Activated T-cell treated with anti-CD3 and anti-CD28 coated beads, Interleukin-2, amount 50 U/mL, for 72 hours (primary cell): Measurements from ENCODE around the gene GALNT2. TPM values are rescaled to one million over a fixed set of nuclear protein-coding genes. Genes with fewer than 3 reads are reported as not detected.

Experiments used
- ATAC-seq, 2 donors: fragments of 150-1000 bp; cut with Tn5 transposase; replicated peaks in 1 of 2; 2 replicates each; pipeline ENCODE4 v1.10.0; 2021; ENCODE audit warnings: moderate library complexity in 2 of 2, mild to moderate bottlenecking in 1 of 2
- DNase-seq, 2 donors: peaks; one replicate each; pipeline ENCODE4 v3.0.0; 2021 to 2022; ENCODE audit warnings: mixed read lengths in 1 of 2
- H3K27ac Mint-ChIP-seq: one replicate; pipeline ENCODE4 v1.8.0; 2022; ENCODE audit warnings: mild to moderate bottlenecking, moderate library complexity, mixed read lengths
- H3K27me3 Mint-ChIP-seq: one replicate; pipeline ENCODE4 v1.8.0; 2022; ENCODE audit warnings: low read depth, mixed read lengths
- H3K36me3 Mint-ChIP-seq, 2 donors: one replicate each; pipeline ENCODE4 v1.8.0; 2022; ENCODE audit warnings: mixed read lengths in 2 of 2, mild to moderate bottlenecking in 1 of 2; ENCODE audit not compliant: insufficient read depth in 2 of 2
- H3K4me1 Mint-ChIP-seq: one replicate; pipeline ENCODE4 v1.8.0; 2022; ENCODE audit warnings: low read depth, mixed read lengths
- H3K4me3 Mint-ChIP-seq, 2 donors: one replicate each; pipeline ENCODE4 v1.8.0; 2022; ENCODE audit warnings: mild to moderate bottlenecking in 2 of 2, mixed read lengths in 2 of 2, moderate library complexity in 2 of 2
- H3K9me3 Mint-ChIP-seq, 2 donors: one replicate each; pipeline ENCODE4 v1.8.0; 2022; ENCODE audit warnings: mixed read lengths in 2 of 2
- total RNA-seq, 2 donors: library from RNA; stranded (reverse); gene quantifications; one replicate each; pipeline ENCODE4 v1.2.3, GENCODE V29; 2022

Gene GALNT2
- total RNA-seq, 2 donors from 2014 or later: 50.2 to 67.6 TPM

- ATAC-seq (no peak), DNase-seq (no peak)
- no peaks in the 10 kb centered on the region for H3K27me3 Mint-ChIP-seq
- H3K4me3 Mint-ChIP-seq: no peak overlapping the region
- no peaks in the 10 kb centered on the region for H3K9me3 Mint-ChIP-seq
- peaks cover 39% of the 10 kb centered on the region for H3K4me1 Mint-ChIP-seq
- H3K27ac Mint-ChIP-seq: no peak overlapping the region
- H3K36me3 Mint-ChIP-seq: peaks cover 0 to 3% of the 10 kb centered on the region in 2 donors
Measured at GRCh38 chr1:230140221-230141020, 73.4 kb downstream of the GALNT2 start.

- ATAC-seq: no peak
Measured at GRCh38 chr1:230141021-230141648, 74.1 kb downstream of the GALNT2 start.

DNA sequence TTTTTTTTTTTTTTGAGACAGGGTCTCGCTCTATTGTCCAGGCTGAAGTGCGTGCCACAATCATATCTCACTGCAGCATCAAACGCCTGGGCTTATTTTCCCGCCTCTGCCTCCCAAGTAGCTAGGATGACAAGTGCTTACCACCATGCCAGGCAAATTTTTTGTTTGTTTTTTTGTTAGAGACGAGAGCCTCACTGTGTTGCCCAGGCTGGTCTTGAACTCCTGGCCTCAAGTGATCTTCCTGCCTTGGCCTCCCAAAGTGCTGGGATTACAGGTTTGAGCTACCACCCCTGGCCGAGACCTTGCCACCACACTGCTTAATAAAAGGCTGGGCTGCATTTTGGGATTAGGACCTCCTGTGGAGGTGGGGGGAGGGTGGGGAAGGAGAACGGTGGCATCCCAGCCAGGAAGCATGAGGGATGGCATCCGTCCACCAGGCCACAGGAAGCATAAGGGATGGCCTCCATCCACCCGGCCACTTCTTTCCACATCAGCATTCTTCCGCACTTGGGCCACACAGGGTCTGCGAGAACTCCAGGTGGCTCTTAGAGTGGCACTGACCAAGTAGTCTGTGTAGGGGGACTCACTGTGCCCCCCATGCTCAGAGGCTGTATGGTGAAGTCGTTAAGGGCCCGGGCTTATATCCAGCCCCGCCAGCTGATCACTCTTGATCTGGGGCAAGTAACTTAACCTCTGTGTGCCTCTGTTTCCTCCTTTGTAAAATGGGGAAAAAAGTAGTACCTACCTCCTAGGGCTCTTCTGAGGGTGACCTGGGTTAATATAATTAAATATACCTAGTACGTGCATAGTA is 75.0 kb downstream of the GALNT2 start:
- Mint-ChIP-seq H3K27ac (no peak overlapping the region), H3K4me3 (no peak overlapping the region)
- DNase-seq: no peak

More at GRCh38 chr1:230141021-230141648, 74.1 kb downstream of the GALNT2 start:
- Mint-ChIP-seq H3K9me3 (no peaks in the 10 kb centered on the region), H3K4me1 (peaks cover 46% of the 10 kb centered on the region), H3K27ac (no peak overlapping the region), H3K27me3 (no peaks in the 10 kb centered on the region), H3K36me3 (peaks cover 0 to 3% of the 10 kb centered on the region in 2 donors), H3K4me3 (no peak overlapping the region)
- DNase-seq: no peak

GRCh38 chr1:230142608-230143210 is 75.7 kb downstream of the GALNT2 start:
- H3K4me1 Mint-ChIP-seq: peaks cover 58% of the 10 kb centered on the region
- DNase-seq: no peak
- no peak for ATAC-seq
- H3K9me3 Mint-ChIP-seq: no peaks in the 10 kb centered on the region
- H3K27me3 Mint-ChIP-seq: no peaks in the 10 kb centered on the region
- H3K4me3 Mint-ChIP-seq: no peak overlapping the region
- peaks cover 0 to 3% of the 10 kb centered on the region in 2 donors for H3K36me3 Mint-ChIP-seq
- H3K27ac Mint-ChIP-seq: no peak overlapping the region

More for the DNA sequence above, 75.0 kb downstream of the GALNT2 start:
- ATAC-seq: no peak
- H3K9me3 Mint-ChIP-seq: no peaks in the 10 kb centered on the region
- peaks cover 55% of the 10 kb centered on the region for H3K4me1 Mint-ChIP-seq
- peaks cover 0 to 3% of the 10 kb centered on the region in 2 donors for H3K36me3 Mint-ChIP-seq
- H3K27me3 Mint-ChIP-seq: no peaks in the 10 kb centered on the region

DNA sequence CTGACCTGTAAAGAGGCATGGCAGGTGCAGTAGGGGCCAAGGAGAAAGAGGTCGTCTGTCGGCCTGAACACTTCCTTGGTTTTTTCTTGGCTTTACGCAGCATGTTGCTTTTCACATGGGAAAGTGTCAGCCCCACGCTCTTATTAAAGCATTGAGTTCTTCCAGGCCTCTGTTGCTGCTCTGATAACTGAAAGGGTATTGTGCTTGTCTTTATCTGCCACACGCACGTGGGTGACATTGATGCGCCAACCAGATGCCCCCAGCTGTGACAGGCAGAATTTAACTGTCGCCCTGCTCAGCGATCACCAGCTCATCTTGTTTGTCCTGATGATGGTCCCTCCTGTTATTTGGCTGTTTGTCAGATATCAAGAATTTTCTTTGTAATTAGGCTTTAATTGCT is 76.5 kb downstream of the GALNT2 start:
- H3K4me3 Mint-ChIP-seq: no peak overlapping the region
- DNase-seq (no peak), ATAC-seq (no peak)
- no peaks in the 10 kb centered on the region for H3K27me3 Mint-ChIP-seq
- H3K4me1 Mint-ChIP-seq: peaks cover 66% of the 10 kb centered on the region
- no peaks in the 10 kb centered on the region for H3K9me3 Mint-ChIP-seq
- peak overlapping the region; percentile 57 for H3K27ac Mint-ChIP-seq
- H3K36me3 Mint-ChIP-seq: peaks cover 0 to 3% of the 10 kb centered on the region in 2 donors

- DNase-seq: no peak
- Mint-ChIP-seq H3K27ac (peak overlapping the region; percentile 57), H3K4me3 (no peak overlapping the region), H3K4me1 (peaks cover 72% of the 10 kb centered on the region), H3K36me3 (peaks cover 0 to 3% of the 10 kb centered on the region in 2 donors), H3K27me3 (no peaks in the 10 kb centered on the region), H3K9me3 (no peaks in the 10 kb centered on the region)
- ATAC-seq: no peak
Measured at GRCh38 chr1:230144010-230144614, 77.1 kb downstream of the GALNT2 start.

- Mint-ChIP-seq H3K27ac (no peak overlapping the region), H3K4me3 (no peak overlapping the region), H3K27me3 (no peaks in the 10 kb centered on the region), H3K36me3 (peaks cover 0 to 3% of the 10 kb centered on the region in 2 donors), H3K4me1 (peaks cover 80% of the 10 kb centered on the region), H3K9me3 (no peaks in the 10 kb centered on the region)
- DNase-seq (no peak), ATAC-seq (no peak)
Measured at GRCh38 chr1:230144758-230145504, 77.9 kb downstream of the GALNT2 start.

GRCh38 chr1:230145505-230145899 is 78.5 kb downstream of the GALNT2 start:
- Mint-ChIP-seq H3K9me3 (no peaks in the 10 kb centered on the region), H3K27ac (no peak overlapping the region), H3K27me3 (no peaks in the 10 kb centered on the region), H3K36me3 (peaks cover 0 to 3% of the 10 kb centered on the region in 2 donors), H3K4me3 (no peak overlapping the region), H3K4me1 (peaks cover 84% of the 10 kb centered on the region)
- DNase-seq: no peak
- no peak for ATAC-seq

GRCh38 chr1:230145953-230146476 is 79.0 kb downstream of the GALNT2 start:
- Mint-ChIP-seq H3K27ac (peak overlapping the region; percentile 12), H3K9me3 (no peaks in the 10 kb centered on the region), H3K27me3 (no peaks in the 10 kb centered on the region), H3K36me3 (peaks cover 0 to 2% of the 10 kb centered on the region in 2 donors), H3K4me3 (no peak overlapping the region), H3K4me1 (peaks cover 80% of the 10 kb centered on the region)
- ATAC-seq (no peak), DNase-seq (no peak)

DNA sequence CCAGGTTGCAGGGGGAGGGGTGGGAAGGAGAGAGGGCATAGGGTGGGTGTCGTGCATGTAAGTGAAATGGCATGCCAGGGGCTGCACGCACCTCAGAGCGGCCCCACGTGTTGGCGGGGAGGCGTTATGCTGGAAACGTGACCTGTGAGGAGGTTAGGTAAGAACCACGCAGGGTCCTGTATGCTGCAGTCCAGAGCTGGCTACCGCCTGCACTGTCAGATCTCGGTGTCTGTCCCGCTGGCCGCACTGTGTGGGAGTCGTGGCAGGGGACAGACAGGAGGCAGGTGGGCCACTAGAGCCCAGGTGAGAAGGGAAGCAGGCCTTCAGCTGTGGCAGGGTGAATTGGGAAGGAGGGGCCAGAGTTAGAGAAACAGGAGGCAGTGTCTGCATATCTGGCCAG is 79.7 kb downstream of the GALNT2 start:
- peaks cover 0 to 2% of the 10 kb centered on the region in 2 donors for H3K36me3 Mint-ChIP-seq
- no peaks in the 10 kb centered on the region for H3K9me3 Mint-ChIP-seq
- H3K27me3 Mint-ChIP-seq: no peaks in the 10 kb centered on the region
- H3K4me1 Mint-ChIP-seq: peaks cover 75% of the 10 kb centered on the region
- DNase-seq (no peak), ATAC-seq (no peak)
- H3K27ac Mint-ChIP-seq: no peak overlapping the region
- no peak overlapping the region for H3K4me3 Mint-ChIP-seq

DNA sequence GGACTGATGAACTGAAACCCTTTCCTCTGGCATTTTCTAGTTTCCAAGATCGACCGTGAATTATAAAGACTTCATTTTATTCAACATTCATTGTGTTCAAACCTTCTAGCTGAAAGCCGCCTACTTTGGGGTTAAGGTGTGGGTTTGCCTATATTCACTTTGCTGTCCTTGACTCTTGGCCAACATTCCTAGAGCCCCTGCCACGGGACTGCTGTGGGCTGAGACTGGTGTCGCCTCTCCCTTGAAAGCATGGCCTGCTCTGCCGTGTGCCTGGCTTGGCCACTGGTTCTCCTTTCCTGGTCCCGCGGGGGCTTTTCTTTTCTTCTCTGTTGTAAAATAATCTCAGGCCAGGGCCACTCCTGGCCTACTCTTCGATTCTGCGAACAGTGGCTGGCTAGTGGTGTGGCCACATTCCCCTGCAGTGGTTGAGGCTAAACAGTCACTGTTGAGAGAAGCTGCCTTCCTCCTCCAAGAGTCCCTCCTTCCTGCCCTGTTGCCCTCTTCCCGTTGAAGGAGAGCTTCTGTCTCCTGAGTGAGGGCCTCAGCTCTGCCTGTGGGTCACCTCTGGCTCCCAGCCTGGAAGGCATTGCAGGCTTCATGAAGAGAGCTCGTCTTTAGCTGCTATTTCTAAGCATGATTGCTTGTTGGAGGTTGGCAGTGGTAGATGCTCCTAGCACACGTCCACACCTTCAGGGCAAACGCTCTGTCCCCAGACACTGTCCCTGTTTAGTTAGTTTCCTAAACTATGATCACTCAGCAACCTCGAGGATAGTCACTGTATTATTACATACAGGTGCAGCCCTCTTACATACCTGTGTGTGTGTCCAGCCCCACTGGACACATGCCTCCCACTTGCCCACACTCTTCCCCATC is 80.5 kb downstream of the GALNT2 start:
- Mint-ChIP-seq H3K4me1 (peaks cover 75% of the 10 kb centered on the region), H3K36me3 (peaks cover 0 to 2% of the 10 kb centered on the region in 2 donors), H3K27ac (no peak overlapping the region), H3K4me3 (no peak overlapping the region), H3K27me3 (no peaks in the 10 kb centered on the region), H3K9me3 (no peaks in the 10 kb centered on the region)
- ATAC-seq (no peak), DNase-seq (no peak)
